GM12878 (cell line): Measurements from ENCODE around the gene CIDEC. TPM values are rescaled to one million over a fixed set of nuclear protein-coding genes. Genes with fewer than 3 reads are reported as not detected.

Experiments used
- ATAC-seq: fragments of 200-7000 bp; cut with Tn5 transposase; 3 replicates; pipeline ENCODE4 v1.9.1; 2020; ENCODE audit warnings: mild to moderate bottlenecking, moderate library complexity
- BruUV-seq: library from RNA; stranded (reverse); fragments of 400-500 nt; replicated peaks from 2 replicates; lab custom pipeline; 2021; lab: Mats Ljungman, UMichigan
- CTCF ChIA-PET: fragments of 300-600 bp; sonication (Branson Sonifier 250); formaldehyde crosslinking; extraction: SDS; loops from one replicate; lab custom pipeline; 2021; ENCODE audit warnings: inconsistent platforms; lab: Yijun Ruan, JAX
- POLR2A ChIA-PET: fragments of 350-600 bp; formaldehyde crosslinking; extraction: SDS; loops from one replicate; lab custom pipeline; 2021; ENCODE audit warnings: inconsistent platforms; lab: Charles Lee
- RAD21 ChIA-PET: fragments of 300-600 bp; sonication (Branson Sonifier 250); formaldehyde crosslinking; loops from one replicate; lab custom pipeline; 2023; ENCODE audit warnings: antibody characterized with exemption; ENCODE audit not compliant: unreplicated experiment; lab: Charles Lee
- SMC1A ChIA-PET: fragments of 300-600 bp; sonication (Branson Sonifier 250); formaldehyde crosslinking; loops from one replicate; lab custom pipeline; 2023; ENCODE audit not compliant: unreplicated experiment, uncharacterized antibody; lab: Charles Lee
- DNase-seq: peaks from one replicate; pipeline ENCODE4 v3.0.0-alpha.2; 2011; ENCODE audit warnings: low read depth, low spot score
- FAIRE-seq: peaks from 3 replicates; lab custom pipeline; 2011; peaks lifted over from hg19 to GRCh38; lab: Jason Lieb, UNC
- H2AFZ ChIP-seq: 2 replicates; pipeline ENCODE4 v1.6.0; 2011; ENCODE audit warnings: low read depth, low read length, control low read depth; ENCODE audit not compliant: control insufficient read depth
- H3K27ac ChIP-seq: 2 replicates; pipeline ENCODE4 v1.5.1; 2011; ENCODE audit warnings: control low read depth; ENCODE audit not compliant: control insufficient read depth, insufficient read depth
- H3K27me3 ChIP-seq, 2 experiments: replicated peaks in 1 of 2; 2 replicates each; pipeline versions ENCODE4 v1.6.0 to v1.6.1; 2011; ENCODE audit warnings: low read length in 1 of 2; ENCODE audit not compliant: control insufficient read depth in 2 of 2, insufficient read depth in 2 of 2
- H3K36me3 ChIP-seq, 2 experiments: 2 replicates each; pipeline ENCODE4 v1.5.1; 2011; ENCODE audit warnings: low read length in 1 of 2; ENCODE audit not compliant: control insufficient read depth in 2 of 2, insufficient read depth in 2 of 2
- H3K4me1 ChIP-seq: 2 replicates; pipeline ENCODE4 v1.6.1; 2011; ENCODE audit warnings: mild to moderate bottlenecking, low read length, moderate library complexity, mixed read lengths; ENCODE audit not compliant: control insufficient read depth, insufficient read depth
- H3K4me2 ChIP-seq: 2 replicates; pipeline ENCODE4 v1.6.0; 2011; ENCODE audit warnings: control low read depth; ENCODE audit not compliant: control insufficient read depth, insufficient read depth
- H3K4me3 ChIP-seq: fragments of 200-600 bp; sonication (generic); 2 replicates; pipeline ENCODE4 v1.5.1; 2016
- H3K79me2 ChIP-seq: 2 replicates; pipeline ENCODE4 v1.6.0; 2011; ENCODE audit warnings: low read length; ENCODE audit not compliant: control insufficient read depth, insufficient read depth
- H3K9ac ChIP-seq: 2 replicates; pipeline ENCODE4 v1.8.0; 2011; ENCODE audit warnings: low read length, control low read depth, mixed read lengths; ENCODE audit not compliant: control insufficient read depth, insufficient read depth
- H3K9me3 ChIP-seq: replicated peaks from 3 replicates; pipeline ENCODE4 v1.5.1; 2011; ENCODE audit warnings: mild to moderate bottlenecking, low read length; ENCODE audit not compliant: control insufficient read depth, insufficient read depth
- H4K20me1 ChIP-seq: 2 replicates; pipeline ENCODE4 v1.6.0; 2011; ENCODE audit not compliant: control insufficient read depth, insufficient read depth
- CBFB ChIP-seq: IDR thresholded peaks from 2 replicates; pipeline ENCODE4 v1.6.1; 2016; ENCODE audit warnings: antibody characterized with exemption, low read depth
- CBX3 ChIP-seq: fragments of 200-600 bp; sonication (generic); IDR thresholded peaks from 2 replicates; pipeline ENCODE4 v1.6.1; 2016; ENCODE audit warnings: low read depth, borderline replicate concordance
- CREB1 ChIP-seq: IDR thresholded peaks from 2 replicates; pipeline ENCODE4 v1.6.1; 2012; ENCODE audit warnings: low read depth, mild to moderate bottlenecking, inconsistent platforms
- CUX1 ChIP-seq: IDR thresholded peaks from 2 replicates; pipeline ENCODE4 v1.6.1; 2012; ENCODE audit warnings: improper control_type of control experiment, low read depth, low read length; ENCODE audit not compliant: insufficient replicate concordance
- ELK1 ChIP-seq: IDR thresholded peaks from 2 replicates; pipeline ENCODE4 v1.6.1; 2012; ENCODE audit warnings: low read depth, low read length, improper control_type of control experiment
- EP300 ChIP-seq, 2 experiments: fragments of 150-350 bp in 1 of 2; IDR thresholded peaks; 2 replicates each; pipeline ENCODE4 v1.6.1; 2011 to 2012; ENCODE audit warnings: low read depth in 2 of 2, low read length in 2 of 2, borderline replicate concordance in 1 of 2, improper control_type of control experiment in 1 of 2, inconsistent platforms in 1 of 2; ENCODE audit not compliant: control insufficient read depth in 1 of 2
- ETV6 ChIP-seq, 2 experiments: fragments of 450-650 bp in 1 of 2; IDR thresholded peaks in 1 of 2; conservative IDR thresholded peaks in 1 of 2; 2 replicates each; pipeline ENCODE4 v1.6.1; 2014; ENCODE audit warnings: antibody characterized with exemption in 1 of 2, borderline replicate concordance in 1 of 2, low read depth in 1 of 2, mild to moderate bottlenecking in 1 of 2, moderate library complexity in 1 of 2
- FOXM1 ChIP-seq: IDR thresholded peaks from 2 replicates; pipeline ENCODE4 v1.6.1; 2012; ENCODE audit warnings: low read depth, mild to moderate bottlenecking, inconsistent platforms, low read length, moderate library complexity
- LARP7 ChIP-seq: fragments of 450-650 bp; IDR thresholded peaks from 2 replicates; pipeline ENCODE4 v1.6.1; 2017; ENCODE audit warnings: mild to moderate bottlenecking
- MEF2A ChIP-seq: IDR thresholded peaks from 2 replicates; pipeline ENCODE4 v1.6.1; 2011; ENCODE audit warnings: low read depth, mild to moderate bottlenecking, low read length, moderate library complexity; ENCODE audit not compliant: insufficient read depth
- MYB ChIP-seq: fragments of 150-350 bp; IDR thresholded peaks from 2 replicates; pipeline ENCODE4 v1.6.1; 2014; ENCODE audit warnings: mild to moderate bottlenecking, low read depth, low read length, borderline replicate concordance
- NKRF ChIP-seq: fragments of 450-650 bp; conservative IDR thresholded peaks from 2 replicates; pipeline ENCODE4 v1.6.1; 2017; ENCODE audit warnings: mild to moderate bottlenecking, moderate library complexity
- POLR2AphosphoS2 ChIP-seq: IDR thresholded peaks from 2 replicates; pipeline ENCODE4 v1.6.1; 2011; ENCODE audit warnings: low read depth, mild to moderate bottlenecking, low read length, improper control_type of control experiment, moderate library complexity
- SIX5 ChIP-seq: IDR thresholded peaks from 2 replicates; pipeline ENCODE4 v1.6.1; 2011; ENCODE audit warnings: mild to moderate bottlenecking, low read depth, low read length, moderate library complexity; ENCODE audit not compliant: severe bottlenecking
- SREBF2 ChIP-seq: IDR thresholded peaks from 2 replicates; pipeline ENCODE4 v1.6.1; 2012; ENCODE audit warnings: mild to moderate bottlenecking, low read length
- WGBS: methylation state at CpG from one replicate; pipeline ENCODE4 v1.1.6; 2016; ENCODE audit warnings: low lambda C conversion rate; ENCODE audit not compliant: insufficient replicate concordance, insufficient coverage; ENCODE audit errors: missing lambda C conversion rate; 5-methylcytosine and 5-hydroxymethylcytosine counted together
- in situ Hi-C: fragments of 300-500 bp; cut with MboI; formaldehyde crosslinking; loops from 9 replicates; pipeline ENCODE4 v1.14.3; 2018; ENCODE audit warnings: mixed read lengths
- intact Hi-C: fragments of 100-400 bp; cut with micrococcal nuclease; formaldehyde crosslinking; loops from one replicate; pipeline ENCODE4 v1.14.2; 2022; ENCODE audit not compliant: unreplicated experiment
- polyA plus RNA-seq, 11 experiments: library from polyadenylated mRNA; depleted of rRNA in 4 of 11; unstranded in 6 of 11; stranded (reverse) in 5 of 11; fragments of >200 nt; fragmentation: Nextera tagmentation in 4 of 11; fragmentation: Illumina TruSeq in 1 of 11; extraction: Ambion mirVana in 4 of 11; extraction: Trizol in 1 of 11; gene quantifications; 1 replicate in 1 of 11; 2 replicates in 10 of 11; pipeline versions ENCODE4 v1.2.1 to v1.2.3, GENCODE V29; 2011 to 2016; ENCODE audit warnings: inconsistent platforms in 2 of 11, missing spikeins in 2 of 11, low read depth in 1 of 11
- total RNA-seq, 4 experiments: library from RNA; depleted of rRNA in 3 of 4; stranded (reverse); fragments of >200 nt in 3 of 4; fragmentation: Illumina TruSeq in 1 of 4; extraction: Trizol in 1 of 4; gene quantifications; 2 replicates each; pipeline versions ENCODE4 v1.2.1 to v1.2.3, GENCODE V29; 2013 to 2021

The CIDEC gene
- total and polyA plus RNA-seq, 10 of the 15 experiments (the other 5 are each of a cell fraction or from before 2014, with no cell fraction given), result 0.10 to 0.49 TPM; not detected in 8

- H3K4me2 ChIP-seq, result no peak overlapping the region
- H3K4me1 ChIP-seq, result peaks cover 10% of the 10 kb centered on the region
- no peak overlapping the region for H2AFZ ChIP-seq
- no peaks in the 10 kb centered on the region for H3K36me3 ChIP-seq
- ChIA-PET RAD21 (no interaction called here), SMC1A (no interaction called here), POLR2A (interaction anchor here (0.5 kb wide), 1 partner anchor 305 kb away, joined by 3 read pairs; no protein-coding TSS in a partner anchor), CTCF (no interaction called here)
- H3K27me3 ChIP-seq, result peaks cover 0 to 2% of the 10 kb centered on the region in 2 experiments; a peak in 1 of 4 replicates
- H3K27ac ChIP-seq, result no peak overlapping the region
- WGBS, result 61% methylated on average over 8 of the region's 8 CpGs
- H3K79me2 ChIP-seq, result no peaks in the 10 kb centered on the region
- no peak overlapping the region for H3K9ac ChIP-seq
- no TSS peak for BruUV-seq
- H4K20me1 ChIP-seq, result no peaks in the 10 kb centered on the region
- no peaks in the 10 kb centered on the region for H3K9me3 ChIP-seq
- no peak for DNase-seq
- H3K4me3 ChIP-seq, result no peak overlapping the region
- no peak for FAIRE-seq
- intact Hi-C loops (no loop called here), in situ Hi-C loops (no loop called here)
- no peak for ATAC-seq
- TF ChIP-seq MYB, result no peak
- TF ChIP-seq CBFB, result no peak
- TF ChIP-seq FOXM1, result no peak
- no peak for TF ChIP-seq ETV6 (conservative IDR thresholded peaks at IDR 0.05 in 1 of 2, IDR thresholded peaks at IDR 0.05 in 1 of 2; ENCODE audit: borderline replicate concordance in 1 of 2, low read depth in 1 of 2)
- no peak for TF ChIP-seq LARP7
- TF ChIP-seq POLR2AphosphoS2, result no peak
- no peak for TF ChIP-seq CBX3
- no peak for TF ChIP-seq CUX1
- no peak for TF ChIP-seq EP300 (IDR thresholded peaks at IDR 0.05; ENCODE audit: borderline replicate concordance in 1 of 2, control insufficient read depth in 1 of 2, low read depth in 2 of 2, low read length in 2 of 2)
- TF ChIP-seq SIX5, result no peak
- no peak for TF ChIP-seq CREB1
- TF ChIP-seq MEF2A, result no peak
- no peak for TF ChIP-seq NKRF
- no peak for TF ChIP-seq SREBF2
- TF ChIP-seq ELK1, result no peak
Measured at GRCh38 chr3:9918261-9919038, 38.4 kb upstream of the CIDEC start.
